Endothelial cell (in vitro differentiated cells): ENCODE measurements around the gene RAC2. TPM values are rescaled to one million over a fixed set of nuclear protein-coding genes. Genes with fewer than 3 reads are reported as not detected.

Source experiments
- DNase-seq: peaks from one replicate; pipeline ENCODE4 v3.0.0; 2021; ENCODE audit warnings: low spot score
- H3K27ac Mint-ChIP-seq: one replicate; pipeline ENCODE4 v1.8.0; 2021; ENCODE audit warnings: mixed read lengths, inconsistent platforms; ENCODE audit not compliant: unreplicated experiment
- H3K27me3 Mint-ChIP-seq: one replicate; pipeline ENCODE4 v1.8.0; 2021; ENCODE audit warnings: mild to moderate bottlenecking, moderate library complexity, mixed read lengths, inconsistent platforms; ENCODE audit not compliant: unreplicated experiment
- H3K36me3 Mint-ChIP-seq: one replicate; pipeline ENCODE4 v1.8.0; 2021; ENCODE audit warnings: mild to moderate bottlenecking, low read depth, mixed read lengths, inconsistent platforms; ENCODE audit not compliant: unreplicated experiment
- H3K4me1 Mint-ChIP-seq: one replicate; pipeline ENCODE4 v1.8.0; 2021; ENCODE audit warnings: mild to moderate bottlenecking, mixed read lengths, inconsistent platforms; ENCODE audit not compliant: unreplicated experiment
- H3K4me3 Mint-ChIP-seq: one replicate; pipeline ENCODE4 v1.8.0; 2021; ENCODE audit warnings: mild to moderate bottlenecking, mixed read lengths, inconsistent platforms; ENCODE audit not compliant: unreplicated experiment
- H3K9me3 Mint-ChIP-seq: one replicate; pipeline ENCODE4 v1.8.0; 2021; ENCODE audit warnings: mixed read lengths, inconsistent platforms; ENCODE audit not compliant: unreplicated experiment
- CTCF ChIP-seq: fragments of 200-600 bp; sonication (generic); IDR thresholded peaks from one replicate; pipeline ENCODE4 v1.5.0; 2021; ENCODE audit warnings: antibody characterized with exemption; ENCODE audit not compliant: unreplicated experiment
- total RNA-seq: library from RNA; stranded (reverse); fragmentation: NEBNext Ultra II Directional; extraction: Animal tissue kit (Norgen Biotek cat#: 25700); gene quantifications from one replicate; pipeline ENCODE4 v1.2.1, GENCODE V29; 2021; ENCODE audit not compliant: unreplicated experiment

RAC2 gene
- total RNA-seq, 1 donor from 2014 or later: 16.6 TPM

GRCh38 chr22:37215890-37216289 is 28.2 kb downstream of the RAC2 start:
- H3K27ac Mint-ChIP-seq: no peak overlapping the region
- peaks cover 10% of the 10 kb centered on the region for H3K4me1 Mint-ChIP-seq
- no peak for TF ChIP-seq CTCF
- DNase-seq: no peak
- no peaks in the 10 kb centered on the region for H3K36me3 Mint-ChIP-seq
- no peaks in the 10 kb centered on the region for H3K9me3 Mint-ChIP-seq
- peaks cover 3% of the 10 kb centered on the region for H3K27me3 Mint-ChIP-seq
- no peak overlapping the region for H3K4me3 Mint-ChIP-seq

- Mint-ChIP-seq H3K9me3 (no peaks in the 10 kb centered on the region), H3K4me1 (peaks cover 10% of the 10 kb centered on the region), H3K4me3 (no peak overlapping the region), H3K36me3 (no peaks in the 10 kb centered on the region), H3K27ac (no peak overlapping the region), H3K27me3 (peaks cover 3% of the 10 kb centered on the region)
- no peak for TF ChIP-seq CTCF
- DNase-seq: no peak
Measured at GRCh38 chr22:37214731-37215030, 29.4 kb downstream of the RAC2 start.

- Mint-ChIP-seq H3K4me3 (no peak overlapping the region), H3K9me3 (no peaks in the 10 kb centered on the region), H3K4me1 (peaks cover 10% of the 10 kb centered on the region), H3K27ac (no peak overlapping the region), H3K36me3 (no peaks in the 10 kb centered on the region), H3K27me3 (peaks cover 3% of the 10 kb centered on the region)
- TF ChIP-seq CTCF: no peak
- no peak for DNase-seq
Measured at GRCh38 chr22:37213941-37214730, 29.9 kb downstream of the RAC2 start.

- Mint-ChIP-seq H3K4me1 (peaks cover 10% of the 10 kb centered on the region), H3K27ac (no peak overlapping the region), H3K9me3 (no peaks in the 10 kb centered on the region), H3K27me3 (peaks cover 3% of the 10 kb centered on the region), H3K36me3 (no peaks in the 10 kb centered on the region), H3K4me3 (no peak overlapping the region)
- TF ChIP-seq CTCF: no peak
- DNase-seq: no peak
Measured at GRCh38 chr22:37213218-37213855, 30.7 kb downstream of the RAC2 start.
